MM.1S (cell line): ENCODE measurements around the gene XXYLT1.

Experiments
- CTCF ChIP-seq: fragments of 300-600 bp; sonication (generic); IDR thresholded peaks from 2 replicates; pipeline ENCODE4 v1.5.1; 2016; ENCODE audit warnings: antibody characterized with exemption, low read length, mixed read lengths
- EZH2 ChIP-seq: fragments of 300-600 bp; sonication (generic); optimal IDR thresholded peaks from 2 replicates; pipeline ENCODE3; 2017; ENCODE audit warnings: low read depth, mild to moderate bottlenecking, antibody characterized with exemption, low read length, mixed read lengths

GRCh38 chr3:195263925-195264600 is 6.9 kb downstream of the XXYLT1 start:
- TF ChIP-seq EZH2 (no peak), CTCF (no peak)
